Cardiac septum (tissue), 1 donor: ENCODE measurements around the gene MAEL. TPM values are rescaled to one million over a fixed set of nuclear protein-coding genes. Genes with fewer than 3 reads are reported as not detected.

Experiments used
- total RNA-seq: library from RNA; stranded (reverse); fragmentation: NEBNext Ultra II Directional; extraction: Animal tissue kit (Norgen Biotek cat#: 25700); gene quantifications from one replicate; pipeline ENCODE4 v1.2.1, GENCODE V29; 2021
- donor health status: DM: no; HTN: no; CAD: no.

Gene MAEL
- total RNA-seq, 1 donor from 2014 or later = 4.3 TPM

Other genes starting within 250 kb of the MAEL start
- 18.5 TPM for gene POGK, start 149.8 kb upstream of the MAEL start, total RNA-seq
- gene TADA1, start 113.0 kb upstream of the MAEL start, total RNA-seq = 11.0 TPM
- gene ILDR2, start 13.7 kb upstream of the MAEL start, total RNA-seq = 23.1 TPM
- gene GPA33, start 101.1 kb downstream of the MAEL start, total RNA-seq = 2.7 TPM
- 462 TPM for gene STYXL2, start 104.8 kb downstream of the MAEL start, total RNA-seq
- 9.9 TPM for gene POU2F1, start 231.6 kb downstream of the MAEL start, total RNA-seq